Measurements from ENCODE around the gene TIMP3. TPM values are rescaled to one million over a fixed set of nuclear protein-coding genes. Genes with fewer than 3 reads are reported as not detected.

Gene TIMP3
- polyA plus RNA-seq, 3 donors, result not detected

DNA sequence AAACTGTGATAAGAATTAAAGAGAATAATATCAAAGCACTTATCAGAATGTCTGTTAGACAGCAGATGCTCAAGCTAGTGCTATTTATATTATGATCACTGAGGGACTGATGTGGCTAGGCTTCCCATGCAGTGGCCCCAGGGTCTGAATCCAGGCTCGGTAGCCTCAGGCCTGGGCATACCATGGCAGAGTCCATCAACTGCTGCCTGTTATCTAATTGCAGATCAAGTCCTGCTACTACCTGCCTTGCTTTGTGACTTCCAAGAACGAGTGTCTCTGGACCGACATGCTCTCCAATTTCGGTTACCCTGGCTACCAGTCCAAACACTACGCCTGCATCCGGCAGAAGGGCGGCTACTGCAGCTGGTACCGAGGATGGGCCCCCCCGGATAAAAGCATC lies 57.5 kb downstream of the TIMP3 start:
- TF ChIP-seq, protein P1, sequence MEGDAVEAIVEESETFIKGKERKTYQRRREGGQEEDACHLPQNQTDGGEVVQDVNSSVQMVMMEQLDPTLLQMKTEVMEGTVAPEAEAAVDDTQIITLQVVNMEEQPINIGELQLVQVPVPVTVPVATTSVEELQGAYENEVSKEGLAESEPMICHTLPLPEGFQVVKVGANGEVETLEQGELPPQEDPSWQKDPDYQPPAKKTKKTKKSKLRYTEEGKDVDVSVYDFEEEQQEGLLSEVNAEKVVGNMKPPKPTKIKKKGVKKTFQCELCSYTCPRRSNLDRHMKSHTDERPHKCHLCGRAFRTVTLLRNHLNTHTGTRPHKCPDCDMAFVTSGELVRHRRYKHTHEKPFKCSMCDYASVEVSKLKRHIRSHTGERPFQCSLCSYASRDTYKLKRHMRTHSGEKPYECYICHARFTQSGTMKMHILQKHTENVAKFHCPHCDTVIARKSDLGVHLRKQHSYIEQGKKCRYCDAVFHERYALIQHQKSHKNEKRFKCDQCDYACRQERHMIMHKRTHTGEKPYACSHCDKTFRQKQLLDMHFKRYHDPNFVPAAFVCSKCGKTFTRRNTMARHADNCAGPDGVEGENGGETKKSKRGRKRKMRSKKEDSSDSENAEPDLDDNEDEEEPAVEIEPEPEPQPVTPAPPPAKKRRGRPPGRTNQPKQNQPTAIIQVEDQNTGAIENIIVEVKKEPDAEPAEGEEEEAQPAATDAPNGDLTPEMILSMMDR (IDR thresholded peaks at IDR 0.05), result no peak
- Histone ChIP-seq H3K9ac (ENCODE audit: insufficient read depth, low read length, poor library complexity, severe bottlenecking) (no peak overlapping the region), H3K9me3 (replicated peaks in 1 of 2; ENCODE audit: control insufficient read depth in 1 of 2, insufficient read depth in 1 of 2, low read length in 2 of 2) (no peaks in the 10 kb centered on the region), H3K36me3 (replicated peaks in 1 of 2; ENCODE audit: control insufficient read depth in 1 of 2, insufficient read depth in 2 of 2, low read length in 2 of 2) (no peaks in the 10 kb centered on the region), H3K79me2 (ENCODE audit: insufficient read depth, low read length) (no peaks in the 10 kb centered on the region), H3K27ac (ENCODE audit: low read depth in 1 of 2, low read length in 2 of 2) (no peak overlapping the region), H3K4me1 (ENCODE audit: control insufficient read depth in 1 of 2, insufficient read depth in 2 of 2, low read length in 2 of 2) (no peaks in the 10 kb centered on the region), H3K4me2 (replicated peaks; ENCODE audit: extremely low read depth, low read length, poor library complexity, severe bottlenecking) (no peak overlapping the region), H4K20me1 (ENCODE audit: insufficient read depth, low read length) (no peaks in the 10 kb centered on the region), H3K4me3 (replicated peaks in 1 of 3; ENCODE audit: low read depth in 2 of 3, low read length in 3 of 3) (no peak overlapping the region), H3K27me3 (ENCODE audit: control insufficient read depth in 2 of 2, insufficient read depth in 2 of 2, low read length in 2 of 2) (no peaks in the 10 kb centered on the region), H2AFZ (ENCODE audit: insufficient read depth, low read depth, low read length, poor library complexity, severe bottlenecking) (no peak overlapping the region)
- Mint-ChIP-seq H3K27ac (no peak overlapping the region), H3K4me1 (no peaks in the 10 kb centered on the region), H3K4me3 (no peak overlapping the region), H3K27me3 (ENCODE audit: low read depth in 3 of 3) (peaks cover 0 to 4% (median 2%) of the 10 kb centered on the region in 3 donors), H3K36me3 (no peaks in the 10 kb centered on the region), H3K9me3 (no peaks in the 10 kb centered on the region)
- no peak for DNase-seq
- 91% methylated on average over 7 of the region's 9 CpGs for WGBS (ENCODE audit: insufficient coverage)
- intact Hi-C loops (cut with micrococcal nuclease), result no loop called here

DNA sequence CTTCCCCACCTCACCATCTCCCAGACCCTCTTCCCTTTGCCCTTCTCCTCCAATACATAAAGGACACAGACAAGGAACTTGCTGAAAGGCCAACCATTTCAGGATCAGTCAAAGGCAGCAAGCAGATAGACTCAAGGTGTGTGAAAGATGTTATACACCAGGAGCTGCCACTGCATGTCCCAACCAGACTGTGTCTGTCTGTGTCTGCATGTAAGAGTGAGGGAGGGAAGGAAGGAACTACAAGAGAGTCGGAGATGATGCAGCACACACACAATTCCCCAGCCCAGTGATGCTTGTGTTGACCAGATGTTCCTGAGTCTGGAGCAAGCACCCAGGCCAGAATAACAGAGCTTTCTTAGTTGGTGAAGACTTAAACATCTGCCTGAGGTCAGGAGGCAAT lies 58.2 kb downstream of the TIMP3 start:
- no peak overlapping the region for H3K4me2 ChIP-seq (replicated peaks; ENCODE audit: extremely low read depth, low read length, poor library complexity, severe bottlenecking)
- TF ChIP-seq, protein P1 (IDR thresholded peaks at IDR 0.05), result no peak
- no peak overlapping the region for H3K27ac ChIP-seq (ENCODE audit: low read depth in 1 of 2, low read length in 2 of 2)
- no peaks in the 10 kb centered on the region for H3K9me3 ChIP-seq (replicated peaks in 1 of 2; ENCODE audit: control insufficient read depth in 1 of 2, insufficient read depth in 1 of 2, low read length in 2 of 2)
- Mint-ChIP-seq H3K27me3 (ENCODE audit: low read depth in 3 of 3) (peaks cover 2 to 4% (median 2%) of the 10 kb centered on the region in 3 donors), H3K36me3 (no peaks in the 10 kb centered on the region), H3K4me3 (no peak overlapping the region), H3K4me1 (no peaks in the 10 kb centered on the region), H3K27ac (no peak overlapping the region), H3K9me3 (no peaks in the 10 kb centered on the region)
- no peaks in the 10 kb centered on the region for H3K4me1 ChIP-seq (ENCODE audit: control insufficient read depth in 1 of 2, insufficient read depth in 2 of 2, low read length in 2 of 2)
- no peak for DNase-seq
- no peak overlapping the region for H2AFZ ChIP-seq (ENCODE audit: insufficient read depth, low read depth, low read length, poor library complexity, severe bottlenecking)
- no peaks in the 10 kb centered on the region for H4K20me1 ChIP-seq (ENCODE audit: insufficient read depth, low read length)
- no peaks in the 10 kb centered on the region for H3K36me3 ChIP-seq (replicated peaks in 1 of 2; ENCODE audit: control insufficient read depth in 1 of 2, insufficient read depth in 2 of 2, low read length in 2 of 2)
- no peak overlapping the region for H3K9ac ChIP-seq (ENCODE audit: insufficient read depth, low read length, poor library complexity, severe bottlenecking)
- H3K4me3 ChIP-seq (replicated peaks in 1 of 3; ENCODE audit: low read depth in 2 of 3, low read length in 3 of 3), result no peak overlapping the region
- no CpG with 5 or more reads among the region's 1 CpG for WGBS (ENCODE audit: insufficient coverage)
- intact Hi-C loops (cut with micrococcal nuclease), result no loop called here
- no peaks in the 10 kb centered on the region for H3K79me2 ChIP-seq (ENCODE audit: insufficient read depth, low read length)
- H3K27me3 ChIP-seq (ENCODE audit: control insufficient read depth in 2 of 2, insufficient read depth in 2 of 2, low read length in 2 of 2), result no peaks in the 10 kb centered on the region
